Sigmoid colon (tissue), 4 donors: ENCODE results near the gene TUBA8.

Experiments used
- EP300 ChIP-seq, 4 donors: sonication (generic); formaldehyde crosslinking; IDR thresholded peaks; one replicate each; pipeline ENCODE4 v1.6.1; 2017; ENCODE audit warnings: antibody characterized with exemption in 4 of 4
- POLR2A ChIP-seq, 2 donors: fragments of 450-650 bp; IDR thresholded peaks; one replicate each; pipeline ENCODE4 v1.6.1; 2016; ENCODE audit warnings: antibody characterized with exemption in 2 of 2, mild to moderate bottlenecking in 2 of 2, moderate library complexity in 2 of 2
- POLR2AphosphoS5 ChIP-seq, 4 donors: sonication (generic); formaldehyde crosslinking; IDR thresholded peaks; one replicate each; pipeline ENCODE4 v1.6.1; 2017; ENCODE audit warnings: antibody characterized with exemption in 4 of 4
- TF ChIP-seq, protein P1 (sequence below), 4 experiments: fragments of 450-650 bp in 3 of 4; fragments of 200-600 bp in 1 of 4; IDR thresholded peaks; one replicate each; pipeline ENCODE4 v1.5.1; 2016 to 2019; ENCODE audit warnings: antibody characterized with exemption in 4 of 4, mild to moderate bottlenecking in 3 of 4, moderate library complexity in 2 of 4

DNA sequence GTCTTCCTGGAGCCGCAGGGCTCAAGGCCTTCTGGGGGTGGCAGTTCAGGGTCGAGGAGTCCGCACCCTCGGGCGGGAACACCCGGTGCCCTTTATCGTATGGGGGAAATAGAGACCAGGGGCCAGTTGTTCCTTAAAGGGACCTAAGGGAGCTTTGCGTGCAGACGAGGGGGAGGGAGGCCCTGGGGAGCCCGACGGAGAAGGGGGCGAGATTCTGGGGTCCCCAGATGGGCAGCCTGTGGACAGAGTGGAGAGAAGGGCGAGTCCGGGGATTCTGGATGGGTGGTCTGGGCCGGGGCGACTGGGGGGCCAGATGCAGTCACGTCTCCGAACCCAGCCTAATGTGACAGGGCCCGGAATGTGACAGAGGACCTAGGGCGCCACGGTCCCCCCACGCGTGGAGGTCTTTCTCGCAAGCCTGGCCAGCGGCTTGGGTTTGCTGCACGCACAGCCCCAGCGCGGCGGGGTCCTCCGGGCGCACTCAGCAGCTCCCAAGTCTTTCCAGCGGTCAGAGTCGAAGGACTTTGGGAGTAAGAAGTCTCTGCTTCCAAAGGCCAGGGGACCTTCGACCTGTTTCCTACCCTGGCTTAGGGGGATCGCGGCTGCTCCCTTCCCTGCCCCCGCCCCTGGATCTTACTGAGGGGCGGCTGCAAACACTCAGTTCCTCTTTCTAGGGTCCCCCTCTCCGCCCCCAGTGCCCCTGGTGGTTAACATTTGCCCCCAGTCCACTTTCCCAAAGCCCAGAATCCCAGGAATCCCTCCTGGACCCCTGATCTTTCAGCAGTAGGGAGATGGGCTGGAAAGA, 547 bp downstream of the TUBA8 start:
- TF ChIP-seq, protein P1, sequence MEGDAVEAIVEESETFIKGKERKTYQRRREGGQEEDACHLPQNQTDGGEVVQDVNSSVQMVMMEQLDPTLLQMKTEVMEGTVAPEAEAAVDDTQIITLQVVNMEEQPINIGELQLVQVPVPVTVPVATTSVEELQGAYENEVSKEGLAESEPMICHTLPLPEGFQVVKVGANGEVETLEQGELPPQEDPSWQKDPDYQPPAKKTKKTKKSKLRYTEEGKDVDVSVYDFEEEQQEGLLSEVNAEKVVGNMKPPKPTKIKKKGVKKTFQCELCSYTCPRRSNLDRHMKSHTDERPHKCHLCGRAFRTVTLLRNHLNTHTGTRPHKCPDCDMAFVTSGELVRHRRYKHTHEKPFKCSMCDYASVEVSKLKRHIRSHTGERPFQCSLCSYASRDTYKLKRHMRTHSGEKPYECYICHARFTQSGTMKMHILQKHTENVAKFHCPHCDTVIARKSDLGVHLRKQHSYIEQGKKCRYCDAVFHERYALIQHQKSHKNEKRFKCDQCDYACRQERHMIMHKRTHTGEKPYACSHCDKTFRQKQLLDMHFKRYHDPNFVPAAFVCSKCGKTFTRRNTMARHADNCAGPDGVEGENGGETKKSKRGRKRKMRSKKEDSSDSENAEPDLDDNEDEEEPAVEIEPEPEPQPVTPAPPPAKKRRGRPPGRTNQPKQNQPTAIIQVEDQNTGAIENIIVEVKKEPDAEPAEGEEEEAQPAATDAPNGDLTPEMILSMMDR (IDR thresholded peaks at IDR 0.05): no peak
- no peak for TF ChIP-seq POLR2AphosphoS5 (IDR thresholded peaks at IDR 0.05)
- TF ChIP-seq POLR2A (IDR thresholded peaks at IDR 0.05): no peak
- TF ChIP-seq EP300 (IDR thresholded peaks at IDR 0.05): no peak
